HG02571 (cell line): Measurements from ENCODE around the gene PRKCD.
A peak's percentile ranks its signal among the peaks of the same experiment; 100 is the strongest.

Experiments
- ATAC-seq: cut with Tn5 transposase; IDR thresholded peaks from one replicate; pipeline ENCODE4 v1.9.1; 2021; ENCODE audit warnings: mild to moderate bottlenecking, moderate library complexity; ENCODE audit not compliant: unreplicated experiment

Gene PRKCD

DNA sequence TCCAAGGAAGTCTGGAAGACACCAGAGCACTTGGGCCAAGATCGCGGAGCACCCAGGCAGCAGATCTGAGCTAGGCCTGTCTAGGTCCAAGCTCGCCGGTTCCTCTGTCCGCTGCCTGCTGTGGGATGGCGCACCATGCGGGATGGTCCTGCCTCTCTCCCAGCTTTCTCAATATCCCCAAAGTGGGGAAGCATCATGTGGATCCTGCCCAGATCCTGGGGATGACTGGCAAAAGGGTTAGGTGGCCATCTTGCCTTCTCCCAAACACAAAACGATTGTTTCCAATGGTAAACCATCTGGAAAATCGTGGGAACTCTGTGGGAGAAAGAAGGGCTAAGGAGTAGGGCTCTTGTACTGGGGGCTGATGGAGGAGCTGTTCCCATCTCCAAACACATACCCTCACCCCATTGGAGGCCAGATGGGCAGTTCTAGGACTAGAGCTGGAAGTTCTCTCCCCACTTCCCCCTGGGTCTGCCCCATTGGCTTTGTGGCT, 8.9 kb downstream of the PRKCD start:
- no peak for ATAC-seq

GRCh38 chr3:53170325-53171063, 9.5 kb downstream of the PRKCD start:
- ATAC-seq, result no peak

DNA sequence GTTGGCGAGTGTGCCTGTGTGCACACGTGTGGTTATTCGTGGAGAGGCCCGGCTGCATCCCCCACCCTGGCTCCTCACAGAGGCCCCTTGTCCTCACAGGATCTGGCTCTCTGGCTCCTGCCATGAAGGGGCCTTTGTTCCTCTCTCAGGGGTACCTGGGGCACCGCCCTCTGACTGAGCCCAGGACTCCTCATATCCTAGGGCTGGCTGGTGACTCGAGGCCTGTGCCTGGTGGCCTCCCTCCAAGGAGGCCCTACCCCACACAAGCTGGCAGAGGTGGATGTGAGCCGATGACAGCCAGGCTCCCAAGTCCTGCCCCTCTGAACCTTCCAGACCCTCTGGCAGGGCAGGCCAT, 10.0 kb downstream of the PRKCD start:
- no peak for ATAC-seq

DNA sequence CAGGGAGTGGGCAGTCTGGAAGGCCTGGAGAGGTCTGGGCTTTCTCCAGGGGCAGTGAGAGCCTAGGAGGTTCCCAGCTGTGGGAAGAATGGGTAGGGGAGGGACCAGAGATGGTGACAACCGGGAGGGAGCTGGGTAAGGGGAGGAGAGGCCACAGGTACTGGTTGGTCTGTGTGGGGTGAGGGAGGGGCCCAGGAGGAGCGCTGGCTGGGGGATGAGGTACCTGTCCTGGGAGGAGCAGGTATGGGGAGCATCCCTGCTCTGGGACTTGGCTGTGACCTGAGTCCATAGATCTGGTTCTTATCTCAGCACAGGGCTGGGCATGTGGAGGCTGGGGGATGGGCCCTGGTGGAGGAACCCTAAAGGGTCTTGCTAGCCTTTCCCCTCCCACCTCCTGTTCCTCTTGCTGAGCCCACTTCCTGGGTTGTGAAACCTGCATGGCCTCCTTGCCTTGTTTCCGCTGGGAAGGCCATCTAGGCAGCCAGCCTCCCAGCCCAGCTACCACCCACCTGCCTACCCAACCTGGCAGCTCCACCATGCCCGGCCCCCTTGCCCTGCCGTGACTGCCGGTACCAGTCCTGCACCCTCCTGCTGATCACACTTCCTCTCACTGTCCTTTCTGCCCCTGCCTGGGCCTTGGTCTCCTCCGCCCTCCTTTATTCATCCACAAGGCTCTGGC, 11.0 kb downstream of the PRKCD start:
- ATAC-seq, result no peak

DNA sequence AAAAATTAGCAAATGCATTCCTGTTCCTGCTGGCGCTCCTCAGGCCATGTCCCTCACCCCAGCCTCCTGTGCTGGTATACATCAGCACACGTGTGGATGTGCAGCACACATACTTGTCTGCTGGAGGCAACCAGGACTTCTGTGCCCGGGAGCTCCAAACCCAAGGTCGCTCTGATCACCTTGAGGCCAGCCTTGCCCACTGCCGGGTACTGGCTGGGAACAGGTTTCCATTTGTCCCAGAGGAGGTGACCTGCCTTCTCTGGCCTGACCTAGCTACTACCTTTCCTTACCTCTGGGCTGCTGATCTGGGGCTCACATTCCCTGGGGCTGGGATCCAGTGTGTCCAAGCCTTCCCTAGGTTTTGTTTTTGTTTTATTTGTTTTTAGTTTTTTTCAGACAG, 12.1 kb downstream of the PRKCD start:
- ATAC-seq, result no peak

DNA sequence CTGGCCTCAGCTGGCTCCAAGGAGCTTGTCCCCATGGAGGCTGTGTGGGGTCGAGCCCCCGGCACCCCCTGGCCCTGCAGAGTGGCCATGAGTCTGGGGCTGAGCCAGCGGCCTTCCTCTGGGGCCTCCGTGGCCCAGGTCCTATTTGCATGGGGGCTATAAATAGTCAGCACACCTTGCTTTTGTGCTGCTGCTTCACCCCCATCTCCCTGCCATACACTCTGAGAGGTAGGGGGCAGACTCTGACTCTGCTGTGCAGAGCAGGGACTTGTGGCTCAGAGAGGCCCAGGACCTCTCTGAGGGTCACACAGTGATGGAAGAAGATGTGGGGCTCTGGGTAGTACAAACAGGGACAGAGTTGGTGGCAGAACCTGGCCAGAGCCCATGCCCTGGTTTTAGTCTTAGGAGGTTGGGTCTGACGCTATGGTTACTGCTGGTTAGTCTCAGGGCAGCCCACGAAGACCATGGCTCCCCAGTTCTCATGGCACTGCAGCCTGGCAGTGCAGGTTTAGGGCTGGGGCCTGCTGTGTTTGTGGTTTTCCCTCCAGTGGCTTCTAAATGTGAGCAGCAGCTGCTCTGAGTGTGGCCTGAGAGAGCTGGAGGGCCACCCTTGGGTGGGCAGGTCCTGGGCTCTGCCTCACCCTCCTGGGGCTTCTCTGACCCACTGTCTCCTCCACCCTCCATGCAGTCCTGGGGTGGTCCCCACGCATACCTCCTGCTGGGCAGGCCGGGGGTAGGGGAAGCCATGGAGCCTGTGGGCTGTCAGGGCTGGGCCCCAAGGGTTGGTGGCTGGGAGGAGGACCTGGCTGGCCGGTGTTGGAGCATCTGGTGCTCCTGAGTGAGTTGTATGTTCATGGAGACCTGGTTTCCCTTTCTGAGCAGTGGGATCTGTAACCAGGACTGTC, 13.6 kb downstream of the PRKCD start:
- peak; percentile 62 for ATAC-seq

GRCh38 chr3:53175613-53176540, 14.9 kb downstream of the PRKCD start:
- ATAC-seq, result no peak

DNA sequence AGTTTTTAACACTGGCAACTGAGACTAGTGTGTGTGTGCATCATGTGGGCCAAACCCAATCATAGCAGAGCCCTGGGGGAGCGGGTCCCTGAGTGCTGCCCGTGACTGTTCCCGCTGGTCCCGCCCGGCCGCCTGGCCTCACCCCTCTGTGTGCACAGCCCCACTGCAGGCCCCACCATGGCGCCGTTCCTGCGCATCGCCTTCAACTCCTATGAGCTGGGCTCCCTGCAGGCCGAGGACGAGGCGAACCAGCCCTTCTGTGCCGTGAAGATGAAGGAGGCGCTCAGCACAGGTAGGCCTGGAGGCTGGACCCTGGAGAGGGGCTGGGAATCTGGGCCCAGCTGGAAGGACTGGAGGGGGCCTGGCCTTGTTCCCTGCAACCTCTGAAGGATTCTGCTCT, 17.2 kb downstream of the PRKCD start:
- no peak for ATAC-seq

DNA sequence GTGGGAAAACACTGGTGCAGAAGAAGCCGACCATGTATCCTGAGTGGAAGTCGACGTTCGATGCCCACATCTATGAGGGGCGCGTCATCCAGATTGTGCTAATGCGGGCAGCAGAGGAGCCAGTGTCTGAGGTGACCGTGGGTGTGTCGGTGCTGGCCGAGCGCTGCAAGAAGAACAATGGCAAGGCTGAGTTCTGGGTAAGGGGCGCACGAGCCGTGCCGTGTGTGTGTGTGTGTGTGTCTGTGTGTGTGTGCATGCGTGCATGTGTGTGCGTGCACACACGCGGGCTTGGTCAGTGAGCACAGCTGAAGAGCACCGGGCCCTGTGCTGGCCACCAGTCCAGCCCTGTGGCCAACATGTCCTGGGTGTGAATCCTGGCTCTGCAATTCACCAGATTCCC, 18.6 kb downstream of the PRKCD start:
- ATAC-seq, result no peak

DNA sequence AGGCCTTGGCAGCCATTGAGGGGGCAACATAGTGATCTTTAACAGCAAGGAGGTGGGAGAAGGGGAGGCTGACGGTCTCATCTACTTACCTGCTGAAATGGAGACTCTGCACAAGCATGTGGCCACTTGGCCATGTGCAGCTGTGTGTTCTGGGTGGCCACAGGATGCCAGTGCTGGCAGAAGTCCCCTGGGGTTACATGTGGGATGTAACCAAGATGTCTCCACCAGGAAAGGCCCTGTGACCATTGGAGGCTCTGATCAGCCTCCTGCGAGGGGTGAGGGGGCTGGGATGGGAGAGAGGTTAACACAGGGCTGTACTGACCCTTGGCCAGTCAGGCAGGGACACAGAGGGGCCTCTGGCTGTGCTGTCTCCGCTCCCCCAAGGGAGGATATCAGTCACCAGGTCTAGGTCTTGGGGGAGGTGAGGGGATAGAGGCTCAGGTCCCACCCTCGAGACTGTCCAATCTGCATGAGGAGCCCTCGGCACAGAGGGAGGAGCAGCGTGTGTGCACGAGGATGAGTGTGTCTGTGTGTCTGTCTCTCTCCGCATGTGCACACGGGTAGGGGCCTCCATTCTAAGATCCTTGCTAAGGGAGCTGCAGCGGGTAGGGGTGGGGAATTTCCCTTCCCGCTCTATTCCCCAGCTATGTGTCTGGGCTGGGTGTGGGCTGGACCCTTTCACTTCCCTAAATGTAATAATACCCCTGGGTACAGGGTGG, 19.5 kb downstream of the PRKCD start:
- peak; percentile 89 for ATAC-seq

DNA sequence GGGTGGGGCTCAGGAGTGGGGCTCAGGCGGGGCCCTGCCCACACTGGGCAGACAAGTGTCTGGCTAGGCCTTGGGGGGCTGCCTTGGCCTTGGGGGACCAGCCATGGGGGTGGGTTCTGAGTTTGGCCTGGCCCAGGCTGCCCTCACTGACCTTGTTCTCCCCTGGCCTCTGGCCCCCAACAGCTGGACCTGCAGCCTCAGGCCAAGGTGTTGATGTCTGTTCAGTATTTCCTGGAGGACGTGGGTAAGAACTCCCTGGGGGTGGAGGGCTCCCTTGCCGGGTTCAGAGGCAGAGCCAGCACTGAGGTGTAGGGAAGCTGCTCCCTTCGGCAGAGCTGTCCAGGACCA, 20.0 kb downstream of the PRKCD start:
- no peak for ATAC-seq

DNA sequence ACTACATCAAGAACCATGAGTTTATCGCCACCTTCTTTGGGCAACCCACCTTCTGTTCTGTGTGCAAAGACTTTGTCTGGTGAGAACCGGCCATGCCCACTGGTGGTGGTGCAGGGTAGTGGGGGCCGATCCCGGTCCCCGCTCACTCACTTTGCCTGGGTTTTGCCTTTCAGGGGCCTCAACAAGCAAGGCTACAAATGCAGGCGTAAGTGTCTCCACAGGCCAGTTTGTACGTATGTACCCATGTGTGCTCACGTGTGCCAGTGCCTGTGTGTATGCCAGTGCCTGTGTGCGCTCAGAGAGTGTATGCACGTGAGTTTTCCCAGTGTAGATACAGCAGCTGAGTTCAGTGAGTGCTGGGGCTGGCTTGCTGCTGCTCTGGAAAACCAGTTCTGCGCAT, 20.5 kb downstream of the PRKCD start:
- ATAC-seq, result no peak

- no peak for ATAC-seq
Measured at GRCh38 chr3:53182764-53183355, 21.9 kb downstream of the PRKCD start.

- ATAC-seq, result no peak
Measured at GRCh38 chr3:53183514-53183913, 22.5 kb downstream of the PRKCD start.

DNA sequence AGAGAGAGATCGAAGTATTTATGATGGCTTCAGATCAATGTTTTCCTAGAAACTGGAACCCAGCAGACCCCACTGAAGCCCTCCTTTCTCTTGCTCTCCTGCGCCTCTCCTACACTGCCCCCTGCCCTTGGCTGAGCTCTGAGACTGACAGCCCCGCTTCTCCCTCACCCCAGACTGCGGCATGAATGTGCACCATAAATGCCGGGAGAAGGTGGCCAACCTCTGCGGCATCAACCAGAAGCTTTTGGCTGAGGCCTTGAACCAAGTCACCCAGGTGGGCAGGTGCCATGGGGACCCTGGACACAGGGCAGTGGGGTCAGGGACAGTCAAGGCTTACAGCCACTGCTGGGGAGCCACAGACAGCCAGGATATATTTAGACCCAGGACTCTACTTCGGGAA, 23.7 kb downstream of the PRKCD start:
- no peak for ATAC-seq

DNA sequence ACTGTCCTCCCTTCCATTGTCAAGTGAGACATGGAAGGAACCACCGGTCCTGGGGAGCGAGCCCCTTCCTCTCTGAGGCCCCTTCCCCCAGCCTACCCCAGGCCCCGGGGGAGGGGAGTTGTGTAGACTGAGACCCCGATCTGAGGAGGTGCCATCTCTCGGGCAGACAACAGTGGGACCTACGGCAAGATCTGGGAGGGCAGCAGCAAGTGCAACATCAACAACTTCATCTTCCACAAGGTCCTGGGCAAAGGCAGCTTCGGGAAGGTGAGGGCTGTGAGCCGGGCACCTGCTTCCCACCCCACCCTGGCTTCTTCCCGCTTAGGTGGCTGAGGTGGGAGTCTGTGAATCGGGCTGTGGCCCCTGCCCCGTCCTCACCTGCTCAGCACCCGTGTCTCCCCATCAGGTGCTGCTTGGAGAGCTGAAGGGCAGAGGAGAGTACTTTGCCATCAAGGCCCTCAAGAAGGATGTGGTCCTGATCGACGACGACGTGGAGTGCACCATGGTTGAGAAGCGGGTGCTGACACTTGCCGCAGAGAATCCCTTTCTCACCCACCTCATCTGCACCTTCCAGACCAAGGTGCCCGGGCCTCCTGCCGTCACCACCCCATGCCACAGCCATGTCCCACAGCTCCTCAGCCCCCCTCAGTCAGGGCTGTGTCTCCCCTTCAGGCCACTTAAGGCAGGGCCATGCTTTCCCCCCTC, 24.9 kb downstream of the PRKCD start:
- no peak for ATAC-seq

DNA sequence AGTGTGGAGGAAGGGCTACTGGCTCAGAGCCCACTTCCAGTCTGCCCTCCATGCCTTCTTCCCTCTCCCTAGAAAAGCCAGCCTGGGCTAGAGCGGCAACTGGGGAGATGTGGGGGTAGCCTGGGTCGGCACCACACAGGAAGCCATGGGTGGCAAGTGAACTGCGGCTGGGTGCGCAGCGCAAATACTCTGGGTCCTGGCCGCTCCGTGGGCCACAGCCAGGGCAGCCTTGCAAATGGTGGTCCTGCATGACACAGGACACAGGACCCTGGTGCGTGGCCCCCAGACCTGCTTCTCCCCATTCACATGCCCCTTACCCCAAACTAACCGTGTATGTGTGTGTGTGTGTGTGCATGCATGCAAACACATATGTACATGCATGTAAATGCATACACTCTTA, 25.7 kb downstream of the PRKCD start:
- no peak for ATAC-seq

- no peak for ATAC-seq
Measured at GRCh38 chr3:53187430-53187829, 26.4 kb downstream of the PRKCD start.

GRCh38 chr3:53188136-53188685, 27.2 kb downstream of the PRKCD start:
- ATAC-seq, result no peak
